Panc1 (cell line): ENCODE data around the gene LSM14A.

ENCODE experiments used
- POLR2AphosphoS5 ChIP-seq: IDR thresholded peaks from 2 replicates; pipeline ENCODE4 v1.6.1; 2012; ENCODE audit warnings: mild to moderate bottlenecking, low read depth, low read length, moderate library complexity
- TCF7L2 ChIP-seq: IDR thresholded peaks from 2 replicates; pipeline ENCODE4 v1.6.1; 2011; ENCODE audit warnings: mild to moderate bottlenecking, low read depth, low read length, inconsistent platforms
- TF ChIP-seq, protein P1 (sequence below): fragments of 450-650 bp; IDR thresholded peaks from 2 replicates; pipeline ENCODE4 v1.5.1; 2017; ENCODE audit warnings: mild to moderate bottlenecking
- TF ChIP-seq, protein P2 (sequence below), 2 experiments: IDR thresholded peaks; 2 replicates each; pipeline ENCODE4 v1.6.1; 2011 to 2012; ENCODE audit warnings: low read depth in 2 of 2, control low read depth in 1 of 2, low read length in 1 of 2, mild to moderate bottlenecking in 1 of 2, moderate library complexity in 1 of 2; ENCODE audit not compliant: insufficient read depth in 1 of 2

DNA sequence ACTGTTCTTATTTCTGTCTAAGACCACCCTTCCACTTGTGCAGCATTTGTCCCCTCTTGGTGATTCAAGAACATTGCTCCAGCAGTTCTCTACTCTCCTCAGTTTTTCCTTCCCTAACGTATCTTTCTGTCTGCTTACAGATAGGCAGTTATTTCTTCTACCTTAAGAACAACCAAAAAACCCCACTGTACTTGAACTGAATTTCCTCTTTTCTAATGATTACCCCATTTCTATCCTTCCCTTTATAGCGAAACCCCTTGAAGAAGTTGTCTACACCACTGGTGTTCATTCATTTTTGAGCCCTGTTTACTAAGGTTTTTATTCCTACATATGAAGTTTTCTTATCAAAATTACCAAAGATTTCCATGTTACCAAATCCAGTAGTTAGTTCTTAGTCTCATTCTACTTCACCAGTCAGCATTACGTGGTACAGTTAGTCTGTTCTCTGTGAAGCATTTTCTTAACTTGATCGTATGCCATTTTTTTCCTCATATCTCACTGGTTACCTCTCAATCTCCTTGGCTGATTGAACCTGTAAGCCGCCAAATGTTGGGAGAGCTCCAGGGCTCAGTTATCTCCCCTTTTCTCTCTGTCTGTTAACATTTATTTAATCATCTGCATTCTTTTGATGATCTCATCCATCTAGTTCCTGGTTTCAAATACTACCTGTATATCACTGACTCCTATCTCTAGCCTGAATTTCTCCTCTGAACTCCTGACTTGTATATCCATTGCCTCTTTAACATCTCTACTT is 9.0 kb downstream of the LSM14A start:
- TF ChIP-seq, protein P1, sequence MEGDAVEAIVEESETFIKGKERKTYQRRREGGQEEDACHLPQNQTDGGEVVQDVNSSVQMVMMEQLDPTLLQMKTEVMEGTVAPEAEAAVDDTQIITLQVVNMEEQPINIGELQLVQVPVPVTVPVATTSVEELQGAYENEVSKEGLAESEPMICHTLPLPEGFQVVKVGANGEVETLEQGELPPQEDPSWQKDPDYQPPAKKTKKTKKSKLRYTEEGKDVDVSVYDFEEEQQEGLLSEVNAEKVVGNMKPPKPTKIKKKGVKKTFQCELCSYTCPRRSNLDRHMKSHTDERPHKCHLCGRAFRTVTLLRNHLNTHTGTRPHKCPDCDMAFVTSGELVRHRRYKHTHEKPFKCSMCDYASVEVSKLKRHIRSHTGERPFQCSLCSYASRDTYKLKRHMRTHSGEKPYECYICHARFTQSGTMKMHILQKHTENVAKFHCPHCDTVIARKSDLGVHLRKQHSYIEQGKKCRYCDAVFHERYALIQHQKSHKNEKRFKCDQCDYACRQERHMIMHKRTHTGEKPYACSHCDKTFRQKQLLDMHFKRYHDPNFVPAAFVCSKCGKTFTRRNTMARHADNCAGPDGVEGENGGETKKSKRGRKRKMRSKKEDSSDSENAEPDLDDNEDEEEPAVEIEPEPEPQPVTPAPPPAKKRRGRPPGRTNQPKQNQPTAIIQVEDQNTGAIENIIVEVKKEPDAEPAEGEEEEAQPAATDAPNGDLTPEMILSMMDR, result no peak
- TF ChIP-seq POLR2AphosphoS5 (no peak), TCF7L2 (no peak)
- TF ChIP-seq, protein P2, sequence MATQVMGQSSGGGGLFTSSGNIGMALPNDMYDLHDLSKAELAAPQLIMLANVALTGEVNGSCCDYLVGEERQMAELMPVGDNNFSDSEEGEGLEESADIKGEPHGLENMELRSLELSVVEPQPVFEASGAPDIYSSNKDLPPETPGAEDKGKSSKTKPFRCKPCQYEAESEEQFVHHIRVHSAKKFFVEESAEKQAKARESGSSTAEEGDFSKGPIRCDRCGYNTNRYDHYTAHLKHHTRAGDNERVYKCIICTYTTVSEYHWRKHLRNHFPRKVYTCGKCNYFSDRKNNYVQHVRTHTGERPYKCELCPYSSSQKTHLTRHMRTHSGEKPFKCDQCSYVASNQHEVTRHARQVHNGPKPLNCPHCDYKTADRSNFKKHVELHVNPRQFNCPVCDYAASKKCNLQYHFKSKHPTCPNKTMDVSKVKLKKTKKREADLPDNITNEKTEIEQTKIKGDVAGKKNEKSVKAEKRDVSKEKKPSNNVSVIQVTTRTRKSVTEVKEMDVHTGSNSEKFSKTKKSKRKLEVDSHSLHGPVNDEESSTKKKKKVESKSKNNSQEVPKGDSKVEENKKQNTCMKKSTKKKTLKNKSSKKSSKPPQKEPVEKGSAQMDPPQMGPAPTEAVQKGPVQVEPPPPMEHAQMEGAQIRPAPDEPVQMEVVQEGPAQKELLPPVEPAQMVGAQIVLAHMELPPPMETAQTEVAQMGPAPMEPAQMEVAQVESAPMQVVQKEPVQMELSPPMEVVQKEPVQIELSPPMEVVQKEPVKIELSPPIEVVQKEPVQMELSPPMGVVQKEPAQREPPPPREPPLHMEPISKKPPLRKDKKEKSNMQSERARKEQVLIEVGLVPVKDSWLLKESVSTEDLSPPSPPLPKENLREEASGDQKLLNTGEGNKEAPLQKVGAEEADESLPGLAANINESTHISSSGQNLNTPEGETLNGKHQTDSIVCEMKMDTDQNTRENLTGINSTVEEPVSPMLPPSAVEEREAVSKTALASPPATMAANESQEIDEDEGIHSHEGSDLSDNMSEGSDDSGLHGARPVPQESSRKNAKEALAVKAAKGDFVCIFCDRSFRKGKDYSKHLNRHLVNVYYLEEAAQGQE (IDR thresholded peaks at IDR 0.05; ENCODE audit: insufficient read depth in 1 of 2, low read depth in 2 of 2, low read length in 1 of 2), result no peak
